GM12864 (cell line): ENCODE data around the gene TMEM238.
"Not testable (repeated sequence)": the region's sequence is repeated elsewhere in the genome, so short reads cannot be mapped to it uniquely, and the experiment has no call there.

Experiments
- DNase-seq: peaks from one replicate; pipeline ENCODE4 v3.0.0-alpha.2; 2011; ENCODE audit warnings: low read depth
- H3K4me3 ChIP-seq: 2 replicates; pipeline ENCODE4 v1.5.1; 2011; ENCODE audit warnings: mild to moderate bottlenecking, low read depth, low read length, control low read depth
- TF ChIP-seq, protein P1 (sequence below): IDR thresholded peaks from 2 replicates; pipeline ENCODE4 v1.5.1; 2011; ENCODE audit warnings: low read depth, mild to moderate bottlenecking, moderate library complexity, low read length, control low read depth, inconsistent platforms; ENCODE audit errors: missing control alignments

Gene TMEM238

DNA sequence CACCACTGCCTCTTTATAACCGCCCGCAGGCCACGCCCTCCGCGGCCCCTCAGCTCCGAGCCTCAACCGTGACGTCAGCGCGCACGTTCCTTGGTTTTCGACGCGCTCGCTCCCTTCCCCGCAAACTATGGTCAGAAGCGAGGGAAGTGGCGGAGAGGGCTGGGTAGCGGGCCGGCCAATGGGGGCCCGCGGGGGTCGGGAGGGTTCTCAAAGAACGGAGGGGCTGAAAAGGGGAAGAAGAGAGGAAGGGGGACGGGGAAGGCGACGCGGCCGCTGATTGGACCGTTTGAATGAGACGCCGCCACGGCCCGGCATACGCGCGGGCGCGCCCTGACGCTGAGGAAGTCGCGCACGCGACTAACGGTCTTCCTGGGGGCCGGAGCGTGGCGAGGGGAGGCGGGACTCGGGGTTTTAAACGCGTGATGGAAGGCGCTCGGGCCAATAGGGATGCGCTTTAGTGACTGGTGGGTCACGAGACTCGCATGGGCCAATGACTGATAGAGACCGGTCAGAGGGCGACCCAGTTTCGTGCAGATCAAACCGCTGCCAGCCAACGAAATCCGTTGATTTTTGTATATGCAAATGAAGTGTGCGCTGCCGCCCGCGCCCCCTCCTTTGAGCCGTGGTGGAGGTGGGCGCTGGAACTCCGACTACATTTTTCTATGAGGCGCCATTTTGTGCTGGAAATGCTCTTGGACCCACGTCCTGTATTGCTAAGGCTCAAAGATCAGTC is 23.9 kb upstream of the TMEM238 start:
- TF ChIP-seq, protein P1, sequence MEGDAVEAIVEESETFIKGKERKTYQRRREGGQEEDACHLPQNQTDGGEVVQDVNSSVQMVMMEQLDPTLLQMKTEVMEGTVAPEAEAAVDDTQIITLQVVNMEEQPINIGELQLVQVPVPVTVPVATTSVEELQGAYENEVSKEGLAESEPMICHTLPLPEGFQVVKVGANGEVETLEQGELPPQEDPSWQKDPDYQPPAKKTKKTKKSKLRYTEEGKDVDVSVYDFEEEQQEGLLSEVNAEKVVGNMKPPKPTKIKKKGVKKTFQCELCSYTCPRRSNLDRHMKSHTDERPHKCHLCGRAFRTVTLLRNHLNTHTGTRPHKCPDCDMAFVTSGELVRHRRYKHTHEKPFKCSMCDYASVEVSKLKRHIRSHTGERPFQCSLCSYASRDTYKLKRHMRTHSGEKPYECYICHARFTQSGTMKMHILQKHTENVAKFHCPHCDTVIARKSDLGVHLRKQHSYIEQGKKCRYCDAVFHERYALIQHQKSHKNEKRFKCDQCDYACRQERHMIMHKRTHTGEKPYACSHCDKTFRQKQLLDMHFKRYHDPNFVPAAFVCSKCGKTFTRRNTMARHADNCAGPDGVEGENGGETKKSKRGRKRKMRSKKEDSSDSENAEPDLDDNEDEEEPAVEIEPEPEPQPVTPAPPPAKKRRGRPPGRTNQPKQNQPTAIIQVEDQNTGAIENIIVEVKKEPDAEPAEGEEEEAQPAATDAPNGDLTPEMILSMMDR, result no peak
- peak overlapping the region; percentile 85 for H3K4me3 ChIP-seq
- peak; percentile 99 for DNase-seq

GRCh38 chr19:55407550-55407799 is 23.4 kb upstream of the TMEM238 start, which contains the start of gene UBE2S:
Gene UBE2S, minus strand, starts transcription at chr19:55407788. Its CDS starts 199 bp downstream, at chr19:55407589.
- peak within 1 kb of the TSS; percentile 85 for H3K4me3 ChIP-seq
- not testable (repeated sequence) for DNase-seq

GRCh38 chr19:55406826-55407549 is 22.9 kb upstream of the TMEM238 start:
- H3K4me3 ChIP-seq, result peak overlapping the region; percentile 85
- DNase-seq, result no peak
- TF ChIP-seq, protein P1, result no peak

DNA sequence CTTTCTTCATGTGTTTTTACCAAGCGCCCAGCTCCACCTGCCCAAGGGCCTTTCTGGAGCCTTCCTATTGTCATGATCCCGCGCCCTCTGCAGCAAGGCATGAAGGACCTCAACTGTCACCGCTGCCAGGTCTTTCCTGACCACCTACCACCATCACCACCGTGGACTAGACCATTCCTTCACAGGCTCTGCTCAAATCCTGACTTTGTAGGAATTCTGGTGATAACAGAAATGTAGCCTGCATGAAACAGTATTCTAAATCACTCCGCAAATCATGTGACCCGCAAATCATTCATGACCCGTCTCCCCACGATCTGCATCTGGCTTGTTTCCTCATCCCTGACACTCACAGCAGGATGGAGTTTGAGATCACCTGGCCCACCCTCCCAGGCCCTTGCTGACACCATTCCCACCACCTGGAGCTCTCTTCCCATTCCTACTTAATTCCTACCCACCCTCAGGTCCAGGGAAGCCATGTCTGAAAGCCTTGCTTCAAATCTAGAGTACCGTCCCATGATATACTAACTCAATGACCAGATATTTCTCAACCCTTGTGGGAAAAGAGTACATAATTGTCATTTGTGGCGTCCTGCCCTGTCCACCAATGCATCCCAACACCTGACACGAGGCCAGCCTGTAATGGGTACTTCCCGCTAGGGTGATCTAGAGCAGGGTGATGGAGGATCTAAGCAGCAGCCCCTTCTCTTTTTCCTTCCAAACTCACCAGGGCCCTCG is 22.2 kb upstream of the TMEM238 start:
- TF ChIP-seq, protein P1, result no peak
- H3K4me3 ChIP-seq, result peak overlapping the region; percentile 85
- no peak for DNase-seq

DNA sequence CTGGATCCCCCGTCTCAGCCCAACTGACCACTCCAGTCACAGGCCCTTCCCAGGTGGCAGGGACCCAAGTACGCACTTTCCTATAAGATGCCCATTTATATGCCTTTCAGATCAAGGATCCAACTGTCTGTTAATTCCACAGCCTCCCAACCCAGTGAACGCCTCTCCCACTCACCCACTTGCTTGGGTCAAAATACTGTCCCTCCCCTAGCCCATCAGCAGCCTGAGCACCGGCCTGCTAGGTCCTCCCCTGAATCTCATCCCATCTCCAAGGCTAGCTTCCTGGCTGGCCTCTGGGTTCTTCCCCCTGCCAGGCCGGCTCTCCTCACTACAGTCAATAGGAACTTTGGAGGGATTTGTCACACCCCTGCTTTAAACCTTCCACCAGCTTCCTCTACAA is 21.5 kb upstream of the TMEM238 start:
- peak overlapping the region; percentile 85 for H3K4me3 ChIP-seq
- TF ChIP-seq, protein P1, result no peak
- no peak for DNase-seq

DNA sequence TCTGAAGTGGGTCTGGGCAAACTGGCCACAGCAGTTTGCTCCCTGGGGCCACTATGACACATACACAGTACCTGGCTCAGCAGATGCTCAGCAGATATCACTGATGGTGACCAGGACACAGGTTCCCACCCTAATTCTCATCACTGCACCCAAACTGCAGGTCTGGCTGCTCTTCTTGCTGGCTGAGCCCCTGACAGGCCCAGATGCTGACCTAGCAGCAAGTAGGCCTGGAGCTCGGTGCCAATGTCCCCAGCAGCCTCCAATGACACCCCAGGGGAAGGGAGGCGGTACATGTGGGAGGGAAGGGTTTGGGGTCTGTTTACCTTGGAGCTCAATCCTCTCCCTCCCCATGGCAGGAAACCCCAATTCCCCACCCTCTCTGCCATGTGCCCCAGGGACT is 18.4 kb upstream of the TMEM238 start:
- TF ChIP-seq, protein P1, result no peak
- H3K4me3 ChIP-seq, result no peak overlapping the region
- no peak for DNase-seq

GRCh38 chr19:55401390-55401789 is 17.3 kb upstream of the TMEM238 start:
- not testable (repeated sequence) for DNase-seq, H3K4me3 ChIP-seq
